Neural cell (in vitro differentiated cells): ENCODE measurements around the gene CTNNA1. TPM values are rescaled to one million over a fixed set of nuclear protein-coding genes. Genes with fewer than 3 reads are reported as not detected.

Source experiments
- H2AFZ ChIP-seq: fragments of 200-600, 300-800 bp; sonication (generic), shearing (Covaris generic); 2 replicates; pipeline ENCODE4 v1.6.0; 2014; ENCODE audit warnings: low read depth, mild to moderate bottlenecking, antibody characterized with exemption, low read length, moderate library complexity
- H3F3A ChIP-seq: fragments of 200-600 bp; shearing (Covaris generic); 2 replicates; pipeline ENCODE4 v1.6.1; 2016; ENCODE audit warnings: mild to moderate bottlenecking, moderate library complexity, mixed read lengths, antibody characterized with exemption, low read length; ENCODE audit not compliant: insufficient read depth, poor library complexity, severe bottlenecking
- H3K27ac ChIP-seq: fragments of 200-600, 300-800 bp; sonication (generic), shearing (Covaris generic); 2 replicates; pipeline ENCODE4 v1.5.1; 2014; ENCODE audit warnings: mild to moderate bottlenecking, low read length, moderate library complexity
- H3K27me3 ChIP-seq: fragments of 300-800, 200-600 bp; sonication (generic), shearing (Covaris generic); 2 replicates; pipeline ENCODE4 v1.6.0; 2014; ENCODE audit warnings: mild to moderate bottlenecking, low read depth, low read length, moderate library complexity; ENCODE audit not compliant: insufficient read depth
- H3K36me3 ChIP-seq: fragments of 300-800, 200-600 bp; sonication (generic), shearing (Covaris generic); 2 replicates; pipeline ENCODE4 v1.5.1; 2014; ENCODE audit warnings: mild to moderate bottlenecking, antibody characterized with exemption, low read length, moderate library complexity; ENCODE audit not compliant: insufficient read depth
- H3K4me2 ChIP-seq: fragments of 300-800, 200-600 bp; sonication (generic), shearing (Covaris generic); 2 replicates; pipeline ENCODE4 v1.6.0; 2014; ENCODE audit warnings: mild to moderate bottlenecking, low read length
- H3K4me3 ChIP-seq: fragments of 300-800, 200-600 bp; sonication (generic), shearing (Covaris generic); 2 replicates; pipeline ENCODE4 v1.5.1; 2014; ENCODE audit warnings: mild to moderate bottlenecking, low read length, moderate library complexity
- H3K79me2 ChIP-seq: fragments of 200-600 bp; shearing (Covaris generic); replicated peaks from 2 replicates; pipeline ENCODE4 v1.6.0; 2014; ENCODE audit warnings: mild to moderate bottlenecking, low read length, moderate library complexity; ENCODE audit not compliant: insufficient read depth
- H3K9ac ChIP-seq: fragments of 300-800, 200-600 bp; sonication (generic), shearing (Covaris generic); 2 replicates; pipeline ENCODE4 v1.6.1; 2016; ENCODE audit warnings: mild to moderate bottlenecking, low read length, mixed read lengths
- H3K9me2 ChIP-seq: fragments of 200-600 bp; shearing (Covaris generic); 2 replicates; pipeline ENCODE4 v1.6.1; 2016; ENCODE audit warnings: mild to moderate bottlenecking, low read length, mixed read lengths; ENCODE audit not compliant: insufficient read depth
- H3K9me3 ChIP-seq: fragments of 200-600, 300-800 bp; sonication (generic), shearing (Covaris generic); 2 replicates; pipeline ENCODE4 v1.6.1; 2016; ENCODE audit warnings: mild to moderate bottlenecking, mixed run types, low read length, moderate library complexity, mixed read lengths
- H4K20me1 ChIP-seq: fragments of 200-600 bp; shearing (Covaris generic); 2 replicates; pipeline ENCODE4 v1.6.1; 2016; ENCODE audit warnings: mild to moderate bottlenecking, mixed run types; ENCODE audit not compliant: insufficient read depth
- CTCF ChIP-seq: fragments of 450-650 bp; IDR thresholded peaks from 2 replicates; pipeline ENCODE4 v1.5.1; 2014; ENCODE audit warnings: antibody characterized with exemption, mild to moderate bottlenecking, moderate library complexity; ENCODE audit not compliant: poor library complexity, severe bottlenecking
- EP300 ChIP-seq: fragments of 450-650 bp; conservative IDR thresholded peaks from 2 replicates; pipeline ENCODE4 v1.6.1; 2014; ENCODE audit warnings: antibody characterized with exemption, mild to moderate bottlenecking, moderate library complexity; ENCODE audit not compliant: poor library complexity, severe bottlenecking
- EZH2 ChIP-seq: fragments of 200-600, 300-800 bp; shearing (Covaris generic), sonication (generic); IDR thresholded peaks from 2 replicates; pipeline ENCODE4 v1.6.1; 2014; ENCODE audit warnings: antibody characterized with exemption, low read length, borderline replicate concordance, mild to moderate bottlenecking; ENCODE audit not compliant: insufficient read depth, poor library complexity, severe bottlenecking
- MXI1 ChIP-seq: fragments of 450-650 bp; conservative IDR thresholded peaks from 2 replicates; pipeline ENCODE4 v1.6.1; 2014; ENCODE audit warnings: antibody characterized with exemption, mild to moderate bottlenecking; ENCODE audit not compliant: poor library complexity, severe bottlenecking
- POLR2AphosphoS5 ChIP-seq: IDR thresholded peaks from 2 replicates; pipeline ENCODE4 v1.6.1; 2012
- RAD21 ChIP-seq: fragments of 450-650 bp; conservative IDR thresholded peaks from 2 replicates; pipeline ENCODE4 v1.6.1; 2014; ENCODE audit warnings: antibody characterized with exemption, mild to moderate bottlenecking, moderate library complexity
- REST ChIP-seq: IDR thresholded peaks from 2 replicates; pipeline ENCODE4 v1.6.1; 2012; ENCODE audit warnings: borderline replicate concordance
- SMC3 ChIP-seq: fragments of 450-650 bp; conservative IDR thresholded peaks from 2 replicates; pipeline ENCODE4 v1.6.1; 2014; ENCODE audit warnings: antibody characterized with exemption, mild to moderate bottlenecking, moderate library complexity; ENCODE audit not compliant: poor library complexity
- TAF1 ChIP-seq: IDR thresholded peaks from 2 replicates; pipeline ENCODE4 v1.6.1; 2012; ENCODE audit warnings: low read depth
- polyA plus RNA-seq: library from polyadenylated mRNA; depleted of rRNA; stranded (reverse); fragments of >200 nt; gene quantifications from 2 replicates; pipeline ENCODE4 v1.2.3, GENCODE V29; 2014

Gene CTNNA1
- polyA plus RNA-seq, 1 donor from 2014 or later: 87.9 TPM

GRCh38 chr5:138775034-138775433, 21.8 kb downstream of the CTNNA1 start:
- Histone ChIP-seq H2AFZ (no peak overlapping the region), H3K36me3 (no peaks in the 10 kb centered on the region), H3K9ac (no peak overlapping the region), H3F3A (no peaks in the 10 kb centered on the region), H3K4me3 (no peak overlapping the region), H3K9me2 (no peaks in the 10 kb centered on the region), H3K27me3 (no peaks in the 10 kb centered on the region), H3K9me3 (no peaks in the 10 kb centered on the region), H3K79me2 (peaks cover 55% of the 10 kb centered on the region), H3K27ac (no peak overlapping the region), H4K20me1 (no peaks in the 10 kb centered on the region), H3K4me2 (no peak overlapping the region)
- TF ChIP-seq TAF1: no peak
- TF ChIP-seq POLR2AphosphoS5: no peak
- TF ChIP-seq SMC3: no peak
- no peak for TF ChIP-seq EP300
- no peak for TF ChIP-seq MXI1
- no peak for TF ChIP-seq REST
- TF ChIP-seq CTCF: no peak
- TF ChIP-seq RAD21: no peak
- no peak for TF ChIP-seq EZH2

GRCh38 chr5:138778234-138778633, 25.0 kb downstream of the CTNNA1 start:
- Histone ChIP-seq H3K36me3 (no peaks in the 10 kb centered on the region), H3K4me3 (no peak overlapping the region)

More at GRCh38 chr5:138778234-138778633, 25.0 kb downstream of the CTNNA1 start:
- no peak for TF ChIP-seq EZH2
- TF ChIP-seq POLR2AphosphoS5: no peak
- TF ChIP-seq TAF1: no peak
- no peak for TF ChIP-seq SMC3
- TF ChIP-seq RAD21: no peak
- no peak for TF ChIP-seq EP300
- no peak for TF ChIP-seq REST
- TF ChIP-seq CTCF: no peak
- no peak for TF ChIP-seq MXI1
- H3K27ac ChIP-seq: no peak overlapping the region
- peaks cover 40% of the 10 kb centered on the region for H3K79me2 ChIP-seq
- no peaks in the 10 kb centered on the region for H3F3A ChIP-seq
- no peak overlapping the region for H2AFZ ChIP-seq
- H3K9me2 ChIP-seq: no peaks in the 10 kb centered on the region
- H4K20me1 ChIP-seq: no peaks in the 10 kb centered on the region
- no peak overlapping the region for H3K9ac ChIP-seq
- no peaks in the 10 kb centered on the region for H3K9me3 ChIP-seq
- no peaks in the 10 kb centered on the region for H3K27me3 ChIP-seq
- H3K4me2 ChIP-seq: no peak overlapping the region
